ENCODE data around the gene GOLGB1. TPM values are rescaled to one million over a fixed set of nuclear protein-coding genes. Genes with fewer than 3 reads are reported as not detected.
"Not testable (repeated sequence)": the region's sequence is repeated elsewhere in the genome, so short reads cannot be mapped to it uniquely, and the experiment has no call there.

The GOLGB1 gene
- total RNA-seq, 2 donors from 2014 or later, result 46.4 to 59.0 TPM

DNA sequence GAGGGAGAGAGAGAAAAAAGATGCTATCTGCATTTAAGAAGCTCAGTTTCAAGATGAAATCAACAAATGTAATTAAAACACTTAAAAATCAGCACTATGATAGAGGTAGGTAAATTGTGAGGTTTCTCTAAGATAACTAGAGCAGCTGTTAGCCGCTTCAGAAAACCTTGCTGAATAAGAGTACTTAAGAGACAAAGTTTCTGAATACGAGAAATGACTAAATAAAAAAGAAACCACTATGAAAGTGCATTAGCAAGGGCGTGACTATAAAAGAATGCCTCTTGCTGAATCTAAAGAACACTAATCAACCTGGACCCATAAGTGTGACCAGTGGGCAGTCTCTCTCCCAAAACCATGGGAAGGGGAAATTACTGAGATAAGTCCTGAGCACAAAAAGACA lies 43.5 kb upstream of the GOLGB1 start:
- H3K27ac ChIP-seq, result no peak overlapping the region
- DNase-seq (no peak), ATAC-seq (no peak)
- intact Hi-C loops (cut with DNase I), result no loop called here
- H3K4me1 ChIP-seq, result no peaks in the 10 kb centered on the region
- 96 to 97% methylated on average over 3 of the region's 3 CpGs for WGBS, 2 donors
- H3K27me3 ChIP-seq, result no peaks in the 10 kb centered on the region
- TF ChIP-seq CTCF (IDR thresholded peaks at IDR 0.05), result no peak
- no peak for TF ChIP-seq POLR2A (IDR thresholded peaks at IDR 0.05)
- no peaks in the 10 kb centered on the region for H3K9me3 ChIP-seq
- H3K4me3 ChIP-seq, result no peak overlapping the region
- H3K36me3 ChIP-seq (replicated peaks in 1 of 2; ENCODE audit: insufficient read depth in 1 of 2, low read depth in 2 of 2), result peaks cover 0 to 9% of the 10 kb centered on the region in 2 donors

DNA sequence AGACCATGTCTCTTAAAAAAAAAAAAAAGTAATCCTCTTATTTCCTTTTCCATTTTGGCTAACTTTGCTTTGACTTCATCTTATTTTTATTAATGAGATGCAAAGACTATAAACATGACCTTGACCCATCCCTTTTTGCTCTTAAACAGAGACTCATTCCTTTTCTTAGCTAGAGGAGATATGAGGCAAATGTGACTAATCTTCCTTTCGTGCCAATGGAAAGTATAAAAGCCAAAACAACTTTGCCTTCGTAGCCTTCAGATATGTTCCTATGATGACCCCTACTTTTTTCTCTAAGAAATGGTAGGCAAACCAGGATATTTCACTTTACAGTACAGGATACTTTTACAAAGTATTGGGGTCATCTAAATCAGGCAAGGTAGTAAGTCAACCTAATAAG lies 36.9 kb upstream of the GOLGB1 start:
- no peaks in the 10 kb centered on the region for H3K27me3 ChIP-seq
- TF ChIP-seq CTCF (IDR thresholded peaks at IDR 0.05) (no peak), POLR2A (IDR thresholded peaks at IDR 0.05) (no peak)
- 58 to 72% methylated on average over 2 of the region's 2 CpGs for WGBS, 2 donors
- H3K27ac ChIP-seq, result no peak overlapping the region
- no peak for ATAC-seq
- no peaks in the 10 kb centered on the region for H3K9me3 ChIP-seq
- DNase-seq, result no peak
- no peaks in the 10 kb centered on the region for H3K4me1 ChIP-seq
- peaks cover 0 to 17% of the 10 kb centered on the region in 2 donors for H3K36me3 ChIP-seq (replicated peaks in 1 of 2; ENCODE audit: insufficient read depth in 1 of 2, low read depth in 2 of 2)
- intact Hi-C loops (cut with DNase I), result no loop called here
- H3K4me3 ChIP-seq, result no peak overlapping the region

DNA sequence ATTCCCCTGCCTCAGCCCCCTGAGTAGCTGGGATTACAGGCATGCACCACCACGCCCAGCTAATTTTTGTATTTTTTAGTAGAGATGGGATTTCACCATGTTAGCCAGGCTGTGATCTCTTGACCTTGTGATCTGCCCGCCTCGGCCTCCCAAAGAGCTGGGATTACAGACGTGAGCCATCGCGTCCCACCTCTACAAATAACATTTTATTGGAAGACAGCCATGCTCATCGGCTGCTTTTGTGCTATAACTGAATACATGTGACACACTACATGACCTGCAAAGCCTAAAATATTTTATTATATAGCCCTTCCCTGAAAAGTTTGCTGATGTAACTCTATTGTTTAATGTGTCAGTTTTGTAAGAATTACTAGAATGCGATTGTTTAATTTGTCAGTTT lies 33.2 kb upstream of the GOLGB1 start:
- peaks cover 0 to 19% of the 10 kb centered on the region in 2 donors for H3K36me3 ChIP-seq (replicated peaks in 1 of 2; ENCODE audit: insufficient read depth in 1 of 2, low read depth in 2 of 2)
- H3K27ac ChIP-seq; ATAC-seq; DNase-seq; H3K9me3 ChIP-seq; H3K4me3 ChIP-seq; H3K27me3 ChIP-seq; intact Hi-C loops (cut with DNase I); H3K4me1 ChIP-seq: not testable (repeated sequence)
- WGBS, 2 donors, result 84 to 85% methylated on average over 8 of the region's 8 CpGs

GRCh38 chr3:121781611-121782010 lies 32.1 kb upstream of the GOLGB1 start:
- Histone ChIP-seq H3K9me3 (no peaks in the 10 kb centered on the region), H3K36me3 (replicated peaks in 1 of 2; ENCODE audit: insufficient read depth in 1 of 2, low read depth in 2 of 2) (peaks cover 0 to 22% of the 10 kb centered on the region in 2 donors), H3K4me3 (no peak overlapping the region)

GRCh38 chr3:121775095-121775494 lies 25.6 kb upstream of the GOLGB1 start:
- DNase-seq; H3K9me3 ChIP-seq; intact Hi-C loops (cut with DNase I); H3K4me1 ChIP-seq; H3K27ac ChIP-seq; H3K27me3 ChIP-seq; ATAC-seq; H3K4me3 ChIP-seq: not testable (repeated sequence)
- 94 to 99% methylated on average over 4 of the region's 4 CpGs for WGBS, 2 donors
- peaks cover 10 to 24% of the 10 kb centered on the region in 2 donors for H3K36me3 ChIP-seq (replicated peaks in 1 of 2; ENCODE audit: insufficient read depth in 1 of 2, low read depth in 2 of 2)

More at GRCh38 chr3:121781611-121782010, 32.1 kb upstream of the GOLGB1 start:
- TF ChIP-seq POLR2A (IDR thresholded peaks at IDR 0.05) (no peak), CTCF (IDR thresholded peaks at IDR 0.05) (no peak)
- 94 to 97% methylated on average over 7 of the region's 7 CpGs for WGBS, 2 donors
- no peak for ATAC-seq
- no peak for DNase-seq
- intact Hi-C loops (cut with DNase I), result no loop called here
- Histone ChIP-seq H3K27me3 (no peaks in the 10 kb centered on the region), H3K27ac (no peak overlapping the region), H3K4me1 (no peaks in the 10 kb centered on the region)

DNA sequence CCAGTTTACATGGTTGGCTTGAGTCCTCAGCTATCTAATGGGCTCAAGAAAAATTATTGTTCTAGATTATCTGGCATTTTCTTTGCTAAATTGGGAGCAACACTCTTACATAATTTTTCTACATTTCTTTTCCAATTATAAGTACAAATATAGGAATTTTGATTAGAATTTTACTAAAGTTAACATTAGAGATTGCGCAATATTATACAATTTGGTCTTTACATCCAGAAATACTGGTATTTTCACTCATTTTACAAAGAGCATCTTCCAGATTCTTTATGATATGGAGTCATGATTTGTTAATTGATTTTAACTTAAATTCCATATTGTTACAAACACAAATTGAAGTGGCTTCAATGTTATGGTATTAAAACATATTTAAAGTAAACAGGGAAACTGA lies 19.7 kb upstream of the GOLGB1 start:
- WGBS, 2 donors, result 95 to 97% methylated on average over 1 of the region's 1 CpG
- TF ChIP-seq CTCF (IDR thresholded peaks at IDR 0.05), result no peak
- TF ChIP-seq POLR2A (IDR thresholded peaks at IDR 0.05), result no peak
- Histone ChIP-seq H3K27me3 (no peaks in the 10 kb centered on the region), H3K27ac (no peak overlapping the region), H3K9me3 (no peaks in the 10 kb centered on the region), H3K4me1 (no peaks in the 10 kb centered on the region), H3K36me3 (replicated peaks in 1 of 2; ENCODE audit: insufficient read depth in 1 of 2, low read depth in 2 of 2) (peaks cover 5 to 9% of the 10 kb centered on the region in 2 donors), H3K4me3 (no peak overlapping the region)
- no peak for ATAC-seq
- DNase-seq, result no peak
- intact Hi-C loops (cut with DNase I), result no loop called here
